Liver (tissue), 3 donors: ENCODE measurements around the gene CYB561A3.

Experiments
- HNF4A ChIP-seq, 2 donors: conservative IDR thresholded peaks; 2 replicates each; pipeline ENCODE4 v1.6.1; 2016; ENCODE audit warnings: antibody characterized with exemption in 2 of 2, mild to moderate bottlenecking in 2 of 2
- TF ChIP-seq, protein P1 (sequence below): fragments of 150-350 bp; IDR thresholded peaks from 2 replicates; pipeline ENCODE4 v1.5.1; 2017; ENCODE audit warnings: improper control_type of control experiment, low read depth, low read length; ENCODE audit not compliant: missing input control
- TF ChIP-seq, protein P2 (sequence below): IDR thresholded peaks from 2 replicates; pipeline ENCODE4 v1.6.1; 2016; ENCODE audit warnings: antibody characterized with exemption, mild to moderate bottlenecking
- TF ChIP-seq, protein P3 (sequence below): IDR thresholded peaks from 2 replicates; pipeline ENCODE4 v1.6.1; 2016; ENCODE audit warnings: antibody characterized with exemption
- donor health status: healthy.
- donor health status: healthy.

DNA sequence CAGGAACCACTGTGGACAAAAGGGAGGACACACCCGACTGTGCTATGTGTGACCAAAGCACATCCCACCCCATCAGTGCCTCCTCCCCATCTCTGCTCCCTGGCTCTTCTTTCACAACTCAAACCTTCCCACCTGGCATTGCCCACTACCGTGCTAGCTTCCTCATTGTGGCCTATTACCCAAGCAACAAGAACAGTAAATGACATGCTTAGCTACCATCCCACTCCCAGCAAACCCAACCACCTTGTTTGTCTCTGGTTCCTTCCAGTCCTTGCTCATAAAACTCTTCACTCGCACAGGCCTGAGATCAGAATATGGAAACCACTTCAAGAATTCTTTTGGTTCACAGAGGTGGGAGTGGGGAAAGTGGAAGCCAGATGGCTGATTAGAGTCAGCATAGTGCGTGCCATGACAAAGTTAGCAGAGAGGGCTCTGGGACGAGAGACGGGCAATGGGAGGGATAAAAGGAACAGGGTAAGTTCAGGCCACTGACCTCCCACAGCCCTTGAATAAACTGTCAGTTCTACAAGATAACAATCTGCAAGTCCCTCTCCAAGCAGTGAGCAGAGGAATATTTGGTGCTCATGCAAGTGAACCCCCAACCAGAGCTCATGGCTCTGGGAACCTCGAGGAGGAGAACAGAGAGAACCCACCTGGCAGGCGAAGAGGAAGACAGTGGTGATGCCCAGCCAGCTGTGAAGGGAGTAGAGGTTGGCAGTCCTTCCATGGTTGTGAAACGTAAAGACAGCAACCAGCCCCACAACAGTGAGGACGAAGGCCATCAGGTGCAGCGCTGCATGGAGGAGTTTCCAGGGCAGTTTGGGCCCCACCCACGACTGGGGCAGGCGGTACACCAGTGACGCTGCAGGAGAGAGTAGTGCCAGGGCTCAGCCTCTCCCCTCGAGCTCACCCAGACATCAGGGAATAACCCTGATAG, 8.3 kb downstream of the CYB561A3 start:
- TF ChIP-seq, protein P1, sequence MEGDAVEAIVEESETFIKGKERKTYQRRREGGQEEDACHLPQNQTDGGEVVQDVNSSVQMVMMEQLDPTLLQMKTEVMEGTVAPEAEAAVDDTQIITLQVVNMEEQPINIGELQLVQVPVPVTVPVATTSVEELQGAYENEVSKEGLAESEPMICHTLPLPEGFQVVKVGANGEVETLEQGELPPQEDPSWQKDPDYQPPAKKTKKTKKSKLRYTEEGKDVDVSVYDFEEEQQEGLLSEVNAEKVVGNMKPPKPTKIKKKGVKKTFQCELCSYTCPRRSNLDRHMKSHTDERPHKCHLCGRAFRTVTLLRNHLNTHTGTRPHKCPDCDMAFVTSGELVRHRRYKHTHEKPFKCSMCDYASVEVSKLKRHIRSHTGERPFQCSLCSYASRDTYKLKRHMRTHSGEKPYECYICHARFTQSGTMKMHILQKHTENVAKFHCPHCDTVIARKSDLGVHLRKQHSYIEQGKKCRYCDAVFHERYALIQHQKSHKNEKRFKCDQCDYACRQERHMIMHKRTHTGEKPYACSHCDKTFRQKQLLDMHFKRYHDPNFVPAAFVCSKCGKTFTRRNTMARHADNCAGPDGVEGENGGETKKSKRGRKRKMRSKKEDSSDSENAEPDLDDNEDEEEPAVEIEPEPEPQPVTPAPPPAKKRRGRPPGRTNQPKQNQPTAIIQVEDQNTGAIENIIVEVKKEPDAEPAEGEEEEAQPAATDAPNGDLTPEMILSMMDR: no peak
- TF ChIP-seq, protein P2, sequence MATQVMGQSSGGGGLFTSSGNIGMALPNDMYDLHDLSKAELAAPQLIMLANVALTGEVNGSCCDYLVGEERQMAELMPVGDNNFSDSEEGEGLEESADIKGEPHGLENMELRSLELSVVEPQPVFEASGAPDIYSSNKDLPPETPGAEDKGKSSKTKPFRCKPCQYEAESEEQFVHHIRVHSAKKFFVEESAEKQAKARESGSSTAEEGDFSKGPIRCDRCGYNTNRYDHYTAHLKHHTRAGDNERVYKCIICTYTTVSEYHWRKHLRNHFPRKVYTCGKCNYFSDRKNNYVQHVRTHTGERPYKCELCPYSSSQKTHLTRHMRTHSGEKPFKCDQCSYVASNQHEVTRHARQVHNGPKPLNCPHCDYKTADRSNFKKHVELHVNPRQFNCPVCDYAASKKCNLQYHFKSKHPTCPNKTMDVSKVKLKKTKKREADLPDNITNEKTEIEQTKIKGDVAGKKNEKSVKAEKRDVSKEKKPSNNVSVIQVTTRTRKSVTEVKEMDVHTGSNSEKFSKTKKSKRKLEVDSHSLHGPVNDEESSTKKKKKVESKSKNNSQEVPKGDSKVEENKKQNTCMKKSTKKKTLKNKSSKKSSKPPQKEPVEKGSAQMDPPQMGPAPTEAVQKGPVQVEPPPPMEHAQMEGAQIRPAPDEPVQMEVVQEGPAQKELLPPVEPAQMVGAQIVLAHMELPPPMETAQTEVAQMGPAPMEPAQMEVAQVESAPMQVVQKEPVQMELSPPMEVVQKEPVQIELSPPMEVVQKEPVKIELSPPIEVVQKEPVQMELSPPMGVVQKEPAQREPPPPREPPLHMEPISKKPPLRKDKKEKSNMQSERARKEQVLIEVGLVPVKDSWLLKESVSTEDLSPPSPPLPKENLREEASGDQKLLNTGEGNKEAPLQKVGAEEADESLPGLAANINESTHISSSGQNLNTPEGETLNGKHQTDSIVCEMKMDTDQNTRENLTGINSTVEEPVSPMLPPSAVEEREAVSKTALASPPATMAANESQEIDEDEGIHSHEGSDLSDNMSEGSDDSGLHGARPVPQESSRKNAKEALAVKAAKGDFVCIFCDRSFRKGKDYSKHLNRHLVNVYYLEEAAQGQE: no peak
- TF ChIP-seq, protein P3, sequence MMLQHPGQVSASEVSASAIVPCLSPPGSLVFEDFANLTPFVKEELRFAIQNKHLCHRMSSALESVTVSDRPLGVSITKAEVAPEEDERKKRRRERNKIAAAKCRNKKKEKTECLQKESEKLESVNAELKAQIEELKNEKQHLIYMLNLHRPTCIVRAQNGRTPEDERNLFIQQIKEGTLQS: no peak
- peak; percentile 26 to 72 for TF ChIP-seq HNF4A (conservative IDR thresholded peaks at IDR 0.05)
